Stimulated activated CD8-positive, alpha-beta memory T cell treated with anti-CD3 and anti-CD28 coated beads, Interleukin-15, amount 100 ng/mL, for 48 hours (primary cell): ENCODE data around the gene RNF157.

ENCODE experiments used
- DNase-seq, 2 donors: peaks; one replicate each; pipeline ENCODE4 v3.0.0-alpha.2; 2020; ENCODE audit warnings: low read depth in 2 of 2

The RNF157 gene

DNA sequence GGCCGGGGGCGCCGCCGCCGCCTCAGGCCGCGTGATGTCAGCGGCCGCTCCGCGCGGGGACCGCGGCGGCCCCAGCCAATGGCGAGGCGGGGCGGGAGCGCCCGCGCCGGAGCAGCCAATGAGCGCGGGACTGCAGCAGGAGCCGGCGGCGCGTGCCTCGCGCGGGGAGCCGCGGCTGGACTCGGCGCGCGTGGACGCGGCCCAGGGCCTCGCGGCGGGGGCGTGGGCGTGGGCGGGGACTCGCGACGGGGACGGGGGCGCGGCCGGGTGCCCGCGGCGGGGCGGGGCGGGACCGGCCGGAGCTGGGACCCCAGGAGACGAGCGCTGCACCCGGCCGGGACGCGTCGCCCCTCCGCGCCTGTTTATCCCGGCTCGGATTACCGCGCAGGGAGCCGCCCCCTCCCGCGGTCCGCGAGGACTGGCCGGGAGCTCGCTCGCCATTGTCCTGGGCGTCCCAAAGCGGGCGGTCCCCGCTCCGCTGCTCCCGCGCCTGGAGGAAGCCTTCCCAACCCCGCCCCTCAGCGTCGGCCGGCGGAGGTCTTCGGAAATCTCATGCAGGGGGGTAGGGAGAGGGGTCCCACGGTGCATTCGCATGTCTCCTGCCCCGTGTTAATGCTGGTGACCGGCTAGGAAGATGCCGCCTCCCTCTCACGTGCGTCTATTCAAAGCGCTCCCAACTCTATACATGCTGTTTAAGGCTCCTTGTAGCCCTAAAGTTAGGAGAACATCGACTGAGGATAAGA, at the start of gene RNF157:
RNF157 (minus strand) TSS at position 33 of the 743 bp plus-strand sequence. CDS start 253 bp downstream, outside the sequence.
- peak; percentile 41 to 42 for DNase-seq

- no peak for DNase-seq
These were observed 41.5 kb upstream of the RNF157 start for GRCh38 chr17:76281573-76282371.

DNA sequence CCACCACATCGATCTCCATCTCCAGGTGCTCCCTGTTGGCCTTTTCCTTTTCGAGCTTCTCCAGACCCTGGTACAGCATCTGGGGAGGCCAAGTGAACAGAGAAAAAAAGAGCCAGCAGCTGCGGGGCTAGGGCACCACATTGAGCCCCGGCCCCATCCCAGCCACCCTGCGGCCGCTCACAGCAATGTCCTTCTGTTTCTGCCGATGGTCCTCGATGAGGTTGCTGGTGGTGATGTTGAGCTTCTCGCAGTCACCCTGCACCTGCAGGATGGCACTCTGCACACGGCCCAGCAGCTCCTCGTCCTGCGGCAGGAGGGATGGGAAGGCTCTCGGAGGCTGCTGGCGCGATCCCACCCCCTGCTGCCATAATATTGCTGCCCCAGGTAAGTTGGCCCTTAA, 40.4 kb upstream of the RNF157 start:
- DNase-seq, result no peak

DNA sequence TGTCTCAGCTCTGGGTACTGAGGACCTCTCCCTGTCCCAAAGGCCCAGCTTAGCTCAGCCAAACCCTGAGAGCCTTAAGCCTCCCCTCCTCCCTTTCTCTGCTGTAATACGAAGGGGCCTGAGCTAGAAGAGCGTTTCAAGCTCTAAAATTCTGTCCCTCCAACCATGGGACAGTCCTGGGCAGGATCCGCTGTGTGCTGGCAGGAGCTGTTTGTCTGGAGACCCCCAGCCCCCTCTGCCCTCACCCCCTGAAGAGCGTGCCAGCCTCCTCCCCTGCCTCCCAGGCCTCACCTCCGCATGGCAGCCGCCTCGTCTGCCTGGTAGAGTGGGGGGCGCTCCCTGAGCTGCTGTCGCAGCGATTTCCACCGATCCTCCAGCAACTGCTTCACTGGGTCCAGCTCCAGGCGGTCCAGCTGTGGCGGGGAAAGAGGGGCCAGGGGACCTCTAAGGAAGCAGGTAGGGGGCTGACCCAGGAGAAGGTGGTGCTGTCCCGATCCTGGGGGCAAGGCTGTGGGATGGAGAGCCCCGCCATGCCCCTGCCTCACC, 39.5 kb upstream of the RNF157 start:
- DNase-seq, result no peak

DNA sequence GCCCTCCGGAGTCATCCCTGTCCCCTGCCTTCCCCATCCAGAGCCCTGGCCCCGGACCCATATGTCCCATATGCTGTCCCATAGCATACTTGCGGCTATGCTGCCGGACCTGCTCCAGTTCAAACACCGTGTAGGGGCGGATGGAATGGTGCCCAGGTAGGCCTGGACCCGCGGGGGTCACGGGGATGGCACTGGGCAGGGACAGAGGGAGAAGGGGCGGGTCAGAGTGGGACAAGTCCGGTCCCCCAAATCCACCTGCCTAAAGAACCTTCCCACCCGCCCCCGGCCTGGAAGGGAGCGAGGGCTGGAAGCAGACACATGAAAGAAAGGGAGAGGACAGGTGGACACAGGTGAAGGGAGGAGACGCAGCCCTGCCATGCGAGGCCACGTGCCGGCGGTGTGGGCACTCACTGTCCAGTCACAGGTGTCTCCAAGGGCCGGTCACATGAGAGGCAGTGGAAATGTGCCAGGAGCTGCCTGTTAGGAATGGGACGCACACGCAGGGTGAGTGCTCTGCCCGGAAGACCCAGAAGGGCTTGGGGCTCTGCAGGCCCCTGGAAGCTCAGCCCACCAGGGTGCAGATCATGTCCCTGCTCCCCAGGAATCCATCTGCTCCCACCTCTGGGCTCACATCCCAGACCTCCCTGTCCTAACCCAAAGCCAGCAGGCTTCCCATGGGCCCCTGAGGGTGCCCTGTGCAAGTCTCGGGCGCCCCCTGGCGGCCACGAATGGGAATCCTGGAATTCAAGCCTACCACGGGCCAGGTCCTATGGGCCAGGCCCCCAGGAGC, 38.9 kb upstream of the RNF157 start:
- peak; percentile 70 to 74 for DNase-seq

- no peak for DNase-seq
These were observed 38.1 kb upstream of the RNF157 start for GRCh38 chr17:76278268-76278908.

- DNase-seq, result no peak
These were observed 37.3 kb upstream of the RNF157 start for GRCh38 chr17:76277300-76278267.

DNA sequence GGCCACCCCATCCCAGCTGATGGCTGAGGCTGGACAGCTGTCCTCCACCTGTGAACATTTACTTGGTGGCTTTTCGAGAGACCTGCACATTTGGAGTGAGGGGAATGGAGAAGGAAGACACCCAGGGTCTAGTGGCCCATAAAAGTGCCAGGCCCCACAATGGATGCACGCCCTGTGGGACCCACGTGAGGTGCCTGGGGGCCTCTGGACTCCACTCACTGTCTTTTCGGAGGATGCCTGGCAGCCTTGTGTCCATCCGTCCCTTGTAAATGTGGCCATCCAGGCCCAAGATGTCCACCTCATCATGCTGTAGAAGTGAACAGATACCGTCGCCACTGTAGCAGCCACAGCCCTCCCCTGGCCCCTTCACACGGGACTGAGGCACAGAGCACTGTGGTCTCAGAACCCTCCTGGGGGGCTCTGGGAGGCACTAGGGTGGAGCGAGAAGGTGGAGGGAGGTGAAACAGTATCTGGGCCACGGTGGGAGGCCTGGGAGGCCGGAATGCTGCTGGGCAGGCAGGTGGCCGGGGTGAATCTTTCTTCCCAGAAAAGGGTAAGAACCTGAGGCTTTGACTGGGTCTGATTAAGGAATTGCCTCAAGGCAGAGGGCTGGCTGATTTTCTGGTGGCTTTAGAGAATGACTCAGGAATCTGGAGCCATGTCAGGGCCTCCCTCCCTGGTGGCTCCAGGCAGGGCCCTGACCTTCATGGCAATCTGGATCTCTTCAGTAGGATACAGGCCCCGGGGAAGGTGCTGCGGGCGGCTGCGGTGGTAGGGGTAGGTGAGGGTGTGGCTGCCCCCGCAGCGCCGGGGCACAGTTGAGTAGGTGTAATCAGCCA, 36.4 kb upstream of the RNF157 start:
- no peak for DNase-seq

DNA sequence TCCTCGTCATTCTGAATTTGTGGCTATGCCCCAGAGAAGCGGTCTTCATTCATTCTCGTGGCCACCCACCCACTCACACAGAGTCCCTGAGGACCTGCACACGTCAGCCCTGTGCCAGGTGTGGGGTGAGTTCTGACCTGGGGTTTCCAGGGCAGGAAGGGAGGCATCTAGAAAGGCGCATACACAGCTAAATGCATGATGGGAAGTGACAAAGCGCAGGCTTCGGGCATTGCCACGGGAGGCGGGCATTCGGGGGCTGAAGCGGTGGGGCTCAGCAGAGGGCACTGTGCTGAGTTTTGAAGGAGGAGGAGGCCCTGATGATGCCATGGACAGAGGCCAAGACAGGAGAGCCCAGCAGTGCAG, 35.8 kb upstream of the RNF157 start:
- no peak for DNase-seq

DNA sequence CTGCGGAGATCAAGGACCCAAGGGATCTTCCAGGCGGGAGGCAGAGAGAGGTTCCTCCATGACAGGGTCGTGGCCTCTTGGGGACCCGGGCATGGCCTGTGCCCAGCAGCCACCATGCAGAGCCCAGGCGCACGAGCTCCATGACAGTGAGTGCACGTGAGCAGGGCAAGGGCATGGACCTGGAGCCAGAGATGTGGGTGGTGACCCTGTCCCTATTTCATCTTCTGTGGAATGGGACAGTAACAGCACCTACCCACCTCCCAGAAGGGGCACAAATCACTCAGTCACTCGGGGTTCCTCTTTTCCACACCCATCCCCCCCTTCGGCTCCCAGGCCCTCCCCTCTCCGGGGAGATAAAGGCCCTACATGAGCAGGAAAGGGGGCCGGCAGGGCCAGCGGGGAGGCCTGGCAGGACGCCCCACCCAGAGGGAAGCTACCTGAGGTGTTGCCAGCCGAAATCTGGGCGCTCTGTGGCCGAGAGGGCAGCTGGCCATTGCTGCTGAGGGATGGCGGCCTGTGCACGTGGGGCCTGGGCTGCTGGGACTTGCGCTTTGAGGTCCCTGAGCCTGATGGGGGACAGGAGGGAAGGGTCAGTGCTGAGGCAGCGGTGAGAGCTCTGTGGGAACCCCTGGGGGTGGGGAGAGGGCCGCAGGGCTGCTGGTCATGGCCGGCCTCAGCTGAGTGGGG, 35.2 kb upstream of the RNF157 start:
- no peak for DNase-seq

GRCh38 chr17:76274112-76274956, 34.0 kb upstream of the RNF157 start:
- DNase-seq, result no peak

DNA sequence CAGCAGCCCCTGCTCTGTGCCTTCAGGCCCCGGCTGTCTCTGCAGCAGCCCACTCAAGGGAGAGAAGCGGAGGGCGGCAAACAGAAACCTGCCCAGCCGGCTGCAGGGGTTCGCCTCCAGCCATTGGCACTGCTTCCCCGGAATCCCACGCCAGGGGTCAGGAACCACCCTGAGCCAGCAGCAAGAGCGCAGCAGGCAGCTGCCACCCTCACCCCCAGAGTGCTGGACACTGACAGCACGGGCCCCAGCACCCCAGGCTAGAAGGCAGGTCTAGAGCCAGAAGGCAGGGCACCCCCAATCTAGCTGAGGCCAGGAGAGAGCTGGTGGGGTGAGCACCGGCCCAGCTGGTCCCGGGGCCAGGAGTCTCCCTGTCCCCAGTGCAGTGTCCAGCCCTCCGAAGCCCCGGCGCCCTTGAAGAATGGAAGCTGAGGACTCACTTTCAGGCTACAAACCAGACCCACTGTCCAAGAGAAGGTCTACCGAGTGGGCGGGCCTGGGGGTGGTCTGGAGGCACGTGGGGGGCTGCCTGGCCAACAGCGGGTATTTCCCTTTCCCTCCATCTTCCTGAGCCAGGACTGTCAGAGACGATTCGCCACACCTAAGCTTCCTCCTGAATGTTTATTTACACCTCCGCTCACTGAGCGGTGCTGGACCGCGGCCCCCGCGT, 33.3 kb upstream of the RNF157 start:
- DNase-seq, result no peak

DNA sequence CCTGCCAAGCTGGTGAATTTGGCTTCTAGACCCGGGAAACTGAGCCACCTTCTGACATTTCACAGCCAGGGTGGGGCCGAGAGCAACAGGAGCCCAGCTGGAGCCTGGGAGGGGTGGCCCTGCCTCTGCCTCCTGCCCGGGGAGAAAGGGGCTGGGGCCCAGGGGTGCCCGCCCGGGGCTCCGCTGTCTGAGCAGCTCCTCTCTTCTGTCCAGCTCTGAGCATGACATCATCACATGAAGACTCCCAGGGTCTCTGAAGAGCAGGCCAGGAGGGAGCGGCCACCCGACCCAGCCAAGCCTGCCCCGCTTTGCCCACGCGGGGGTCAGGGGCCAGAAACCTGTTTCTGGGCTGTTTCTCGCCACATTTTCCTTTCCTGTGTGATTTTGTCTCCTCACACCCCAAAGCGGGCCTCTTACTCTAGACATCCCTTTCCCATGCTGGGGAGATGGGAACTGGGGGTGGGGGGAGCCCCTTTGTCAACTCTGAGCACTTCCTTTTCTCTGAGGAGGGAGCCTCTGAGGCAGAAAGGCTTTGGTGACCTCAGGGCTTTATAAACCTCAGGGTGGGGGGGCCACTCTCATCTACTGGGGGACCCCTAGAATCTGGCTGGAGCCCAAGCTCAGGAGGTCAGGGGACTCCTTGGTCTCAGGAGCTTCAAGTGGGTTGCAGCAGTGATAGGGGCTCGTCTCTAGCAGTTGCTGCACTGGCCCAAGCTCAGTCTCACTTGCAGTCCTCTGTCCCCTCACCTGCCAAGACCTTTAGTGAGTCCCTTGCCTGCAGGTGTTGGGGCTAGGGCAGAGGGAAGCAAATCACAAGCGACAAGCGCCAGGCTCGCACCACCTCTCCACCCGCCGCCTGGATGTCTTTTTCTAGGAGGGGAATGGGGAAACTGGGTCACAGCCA, 32.5 kb upstream of the RNF157 start:
- DNase-seq, result peak; percentile 66 to 68

- DNase-seq, result peak; percentile 92
These were observed 31.6 kb upstream of the RNF157 start for GRCh38 chr17:76271669-76272540.
